ENCODE data around the gene ARPIN. TPM values are rescaled to one million over a fixed set of nuclear protein-coding genes. Genes with fewer than 3 reads are reported as not detected.
A peak's percentile ranks its signal among the peaks of the same experiment; 100 is the strongest.

Gene ARPIN
- total and polyA plus RNA-seq, 2 experiments from 2014 or later, result 5.4 to 9.0 TPM

DNA sequence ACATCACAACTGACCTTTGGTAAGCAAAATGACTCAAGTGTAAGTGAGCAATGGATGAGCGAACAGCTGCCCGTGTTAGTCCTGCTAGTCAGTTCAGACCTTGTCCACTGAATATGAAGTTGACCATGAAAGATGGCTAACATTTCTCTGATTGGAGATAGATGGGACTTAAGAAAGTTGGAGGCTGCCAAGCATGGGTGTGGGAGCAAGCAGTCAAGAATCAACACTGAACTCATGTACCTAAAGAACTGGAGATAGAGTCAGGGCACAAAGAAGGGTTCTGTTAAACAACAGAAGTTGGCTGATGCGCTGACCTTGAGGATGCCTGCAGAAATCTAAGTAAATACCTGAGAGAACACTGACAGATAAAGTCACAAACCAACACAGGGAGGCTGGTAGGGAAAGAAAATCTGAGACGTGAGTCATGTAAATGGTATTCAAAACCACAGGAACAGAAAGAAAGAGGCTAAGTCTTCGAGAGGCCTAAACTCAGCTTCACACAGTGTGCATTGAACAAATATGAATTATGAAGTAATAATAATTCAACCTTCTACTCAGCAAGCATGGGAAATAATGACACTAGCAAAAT, 67.4 kb downstream of the ARPIN start:
- Histone ChIP-seq H3K9me3 (ENCODE audit: low read depth) (no peaks in the 10 kb centered on the region), H4K20me1 (ENCODE audit: insufficient read depth) (no peaks in the 10 kb centered on the region), H3K27ac (peak overlapping the region; percentile 98), H3K4me3 (peak overlapping the region; percentile 37; the same call in 1 of the 2 replicates), H3F3A (ENCODE audit: insufficient read depth) (peaks cover 65% of the 10 kb centered on the region), H3K4me1 (ENCODE audit: insufficient read depth) (peaks cover 66% of the 10 kb centered on the region), H3K27me3 (replicated peaks; ENCODE audit: insufficient read depth) (no peaks in the 10 kb centered on the region), H3K4me2 (ENCODE audit: unreplicated experiment) (peak overlapping the region; percentile 71), H3K79me2 (ENCODE audit: insufficient read depth) (peaks cover 36% of the 10 kb centered on the region), H3K9me2 (ENCODE audit: insufficient read depth) (no peaks in the 10 kb centered on the region), H2AFZ (no peak overlapping the region), H3K9ac (peak overlapping the region; percentile 75), H3K36me3 (ENCODE audit: low read depth) (no peaks in the 10 kb centered on the region)
- in situ Hi-C loops (cut with MboI), result no loop called here
- TF ChIP-seq EZH2 (IDR thresholded peaks at IDR 0.05; ENCODE audit: insufficient read depth, poor library complexity, severe bottlenecking), result no peak
- TF ChIP-seq EZH2phosphoT487 (IDR thresholded peaks at IDR 0.05; ENCODE audit: insufficient read depth, low read depth), result no peak
- peak; percentile 88 for DNase-seq
- 18 to 20% methylated on average over 5 of the region's 5 CpGs for WGBS, 2 experiments (ENCODE audit: low coverage in 1 of 2, low lambda C conversion rate in 2 of 2, missing lambda C conversion rate in 2 of 2)

Small RNAs within 50 kb of the gene (microRNA-seq; reads per million reads assigned to microRNA genes)
- not detected for gene MIR5009 (ENCODE audit: borderline number of aligned reads)
- not detected for gene MIR5094 (ENCODE audit: borderline number of aligned reads)

Small RNAs within 50 kb of the gene (small RNA-seq; reads per million reads assigned to genes)
- gene MIR5009 (ENCODE audit: low read depth, low replicate concordance) (not detected), gene MIR5094 (ENCODE audit: low read depth, low replicate concordance) (not detected), gene RNU6-1111P (ENCODE audit: low read depth, low replicate concordance) (not detected), gene RNU7-111P (ENCODE audit: low read depth, low replicate concordance) (not detected)

Other genes starting within 250 kb of the ARPIN start
- not detected in 2 replicates for gene PLIN1, start 233.6 kb downstream of the ARPIN start, total RNA-seq (2014; rRNA removed; shearing (Covaris generic))
- gene PLIN1, start 233.6 kb downstream of the ARPIN start, polyA plus RNA-seq (2016; fragmentation: Nextera tagmentation; extraction: Ambion mirVana), result not detected in 2 replicates
- 5.4 and 11.5 TPM in 2 replicates for gene PEX11A, start 222.2 kb downstream of the ARPIN start, total RNA-seq (2014; rRNA removed; shearing (Covaris generic))
- 5.3 and 6.1 TPM in 2 replicates for gene PEX11A, start 222.2 kb downstream of the ARPIN start, polyA plus RNA-seq (2016; fragmentation: Nextera tagmentation; extraction: Ambion mirVana)
- not detected in 2 replicates for gene WDR93, start 222.1 kb downstream of the ARPIN start, total RNA-seq (2014; rRNA removed; shearing (Covaris generic))
- gene WDR93, start 222.1 kb downstream of the ARPIN start, polyA plus RNA-seq (2016; fragmentation: Nextera tagmentation; extraction: Ambion mirVana), result 0.10 TPM in 1 of 2 replicates, not detected in the other
- gene MESP1, start 161.7 kb downstream of the ARPIN start, total RNA-seq (2014; rRNA removed; shearing (Covaris generic)), result not detected in 2 replicates
- gene MESP1, start 161.7 kb downstream of the ARPIN start, polyA plus RNA-seq (2016; fragmentation: Nextera tagmentation; extraction: Ambion mirVana), result 0.48 and 0.63 TPM in 2 replicates
- gene MESP2, start 136.6 kb downstream of the ARPIN start, total RNA-seq (2014; rRNA removed; shearing (Covaris generic)), result not detected in 2 replicates
- gene MESP2, start 136.6 kb downstream of the ARPIN start, polyA plus RNA-seq (2016; fragmentation: Nextera tagmentation; extraction: Ambion mirVana), result not detected in 2 replicates
- 464 and 467 TPM in 2 replicates for gene ANPEP, start 98.1 kb downstream of the ARPIN start, total RNA-seq (2014; rRNA removed; shearing (Covaris generic))
- gene ANPEP, start 98.1 kb downstream of the ARPIN start, polyA plus RNA-seq (2016; fragmentation: Nextera tagmentation; extraction: Ambion mirVana), result 568 and 585 TPM in 2 replicates
- 78.7 and 85.0 TPM in 2 replicates for gene AP3S2, start 19.0 kb downstream of the ARPIN start, total RNA-seq (2014; rRNA removed; shearing (Covaris generic))
- gene AP3S2, start 19.0 kb downstream of the ARPIN start, polyA plus RNA-seq (2016; fragmentation: Nextera tagmentation; extraction: Ambion mirVana), result 23.7 and 27.0 TPM in 2 replicates
- 12.0 and 18.2 TPM in 2 replicates for gene ZNF710, start 88.4 kb upstream of the ARPIN start, total RNA-seq (2014; rRNA removed; shearing (Covaris generic))
- gene ZNF710, start 88.4 kb upstream of the ARPIN start, polyA plus RNA-seq (2016; fragmentation: Nextera tagmentation; extraction: Ambion mirVana), result 2.8 and 2.9 TPM in 2 replicates
- gene IDH2, start 189.5 kb upstream of the ARPIN start, total RNA-seq (2014; rRNA removed; shearing (Covaris generic)), result 58.3 and 67.7 TPM in 2 replicates
- 104 and 109 TPM in 2 replicates for gene IDH2, start 189.5 kb upstream of the ARPIN start, polyA plus RNA-seq (2016; fragmentation: Nextera tagmentation; extraction: Ambion mirVana)

Data from GM23248 (cell line).